ENCODE measurements around the gene HYI. TPM values are rescaled to one million over a fixed set of nuclear protein-coding genes. Genes with fewer than 3 reads are reported as not detected.

HYI gene
- total RNA-seq, 1 donor from 2014 or later, result 56.4 TPM

DNA sequence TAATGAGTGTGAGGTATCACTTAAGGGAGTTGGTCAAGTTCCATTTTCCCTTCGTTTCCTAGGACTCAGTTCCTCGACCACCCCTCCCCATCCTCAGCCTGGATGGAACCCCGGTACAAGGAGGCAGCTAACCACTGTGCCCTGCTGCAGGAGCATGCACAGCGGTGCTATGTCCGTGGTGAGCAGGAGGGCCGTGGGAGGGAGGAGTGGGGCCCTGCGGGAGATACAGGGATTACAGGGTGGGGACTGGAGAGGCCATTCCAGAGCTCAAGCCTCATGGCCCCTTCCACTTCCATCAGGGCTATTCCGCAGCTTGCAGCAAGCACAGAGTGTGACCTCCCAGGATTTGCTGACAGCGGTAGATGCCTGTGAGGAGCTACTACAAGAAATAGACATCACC, 25.8 kb downstream of the HYI start:
- intact Hi-C loops (cut with DNase I), result no loop called here
- Histone ChIP-seq H3K4me3 (no peak overlapping the region), H3K4me1 (no peaks in the 10 kb centered on the region), H3K9me3 (no peaks in the 10 kb centered on the region), H3K36me3 (peaks cover 95 to 99% of the 10 kb centered on the region in 2 donors), H3K27me3 (no peaks in the 10 kb centered on the region), H3K27ac (no peak overlapping the region)
- no peak for DNase-seq (ENCODE audit: low spot score in 2 of 2)
- no peak for TF ChIP-seq CTCF (IDR thresholded peaks at IDR 0.05)

- intact Hi-C loops (cut with DNase I), result no loop called here
- Histone ChIP-seq H3K27ac (no peak overlapping the region), H3K36me3 (peaks cover 95 to 99% of the 10 kb centered on the region in 2 donors), H3K4me1 (no peaks in the 10 kb centered on the region), H3K4me3 (no peak overlapping the region), H3K9me3 (no peaks in the 10 kb centered on the region), H3K27me3 (no peaks in the 10 kb centered on the region)
- DNase-seq (ENCODE audit: low spot score in 2 of 2), result no peak
- TF ChIP-seq CTCF (IDR thresholded peaks at IDR 0.05), result no peak
Measured at GRCh38 chr1:43427524-43427923, 26.2 kb downstream of the HYI start.

GRCh38 chr1:43426221-43426620, 27.5 kb downstream of the HYI start:
- H3K36me3 ChIP-seq, result peaks cover 95 to 99% of the 10 kb centered on the region in 2 donors
- no peak for TF ChIP-seq CTCF (IDR thresholded peaks at IDR 0.05)
- H3K9me3 ChIP-seq, result no peaks in the 10 kb centered on the region
- H3K27ac ChIP-seq, result no peak overlapping the region
- no peaks in the 10 kb centered on the region for H3K27me3 ChIP-seq
- no peak for DNase-seq (ENCODE audit: low spot score in 2 of 2)
- H3K4me3 ChIP-seq, result no peak overlapping the region
- H3K4me1 ChIP-seq, result no peaks in the 10 kb centered on the region
- intact Hi-C loops (cut with DNase I), result no loop called here

DNA sequence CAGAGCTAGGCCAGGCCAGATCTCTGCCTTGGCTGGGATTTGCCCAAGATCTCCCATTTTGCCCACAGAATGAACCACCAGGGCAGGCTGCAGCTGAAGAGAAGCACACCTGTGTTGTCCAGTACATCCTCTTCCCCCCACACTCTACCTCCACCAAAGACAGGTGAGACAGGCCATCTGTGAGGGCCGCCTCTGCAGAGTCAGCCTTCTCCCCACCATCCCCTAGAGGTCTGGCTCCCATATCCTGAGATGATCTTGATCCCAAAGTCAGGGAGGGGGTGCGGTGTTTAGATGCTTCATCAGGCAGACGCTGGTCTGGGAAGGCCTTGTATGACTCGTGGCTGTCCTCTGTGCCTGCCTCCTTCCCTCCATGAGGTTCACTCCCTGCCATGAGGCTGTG, 28.7 kb downstream of the HYI start:
- Histone ChIP-seq H3K9me3 (no peaks in the 10 kb centered on the region), H3K27me3 (no peaks in the 10 kb centered on the region), H3K4me1 (no peaks in the 10 kb centered on the region), H3K36me3 (peaks cover 96 to 99% of the 10 kb centered on the region in 2 donors), H3K4me3 (no peak overlapping the region), H3K27ac (no peak overlapping the region)
- DNase-seq (ENCODE audit: low spot score in 2 of 2), result no peak
- no peak for TF ChIP-seq CTCF (IDR thresholded peaks at IDR 0.05)
- intact Hi-C loops (cut with DNase I), result no loop called here

DNA sequence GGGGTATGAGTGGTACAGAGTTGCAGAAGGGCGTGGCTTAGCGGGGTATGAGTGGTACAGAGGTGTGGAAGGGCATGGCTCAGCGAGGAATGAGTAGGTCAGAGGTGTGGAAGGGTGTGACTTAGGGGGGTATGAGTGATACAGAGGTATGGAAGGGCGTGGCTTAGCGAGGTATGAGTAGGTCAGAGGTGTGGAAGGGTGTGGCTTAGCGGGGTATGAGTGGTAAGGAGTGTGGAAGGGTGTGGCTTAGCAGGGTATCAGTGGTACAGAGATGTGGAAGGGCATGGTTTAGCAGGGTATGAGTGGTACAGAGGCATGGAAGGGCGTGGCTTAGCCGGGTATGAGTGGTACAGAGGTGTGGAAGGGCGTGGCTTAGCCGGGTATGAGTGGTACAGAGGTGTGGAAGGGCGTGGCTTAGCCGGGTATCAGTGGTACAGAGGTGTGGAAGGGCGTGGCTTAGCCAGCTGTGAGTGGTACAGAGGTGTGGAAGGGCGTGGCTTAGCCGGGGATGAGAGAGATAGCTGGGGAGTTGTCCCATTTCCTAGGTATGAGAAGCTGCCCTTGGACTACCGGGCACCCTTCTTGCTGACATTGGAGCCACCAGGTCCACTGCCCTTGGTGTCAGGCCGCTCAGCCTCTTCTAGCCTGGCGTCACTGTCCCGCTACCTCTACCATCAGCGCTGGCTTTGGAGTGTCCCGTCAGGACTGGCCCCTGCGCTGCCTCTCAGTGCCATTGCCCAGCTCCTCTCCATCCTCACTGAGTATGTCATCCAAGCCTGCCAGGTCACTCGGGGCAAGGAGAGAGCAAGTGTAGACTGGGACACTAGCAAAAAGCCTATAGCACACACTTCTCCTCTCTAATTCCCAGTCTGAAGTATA, 29.8 kb downstream of the HYI start:
- H3K4me1 ChIP-seq, result no peaks in the 10 kb centered on the region
- H3K27me3 ChIP-seq, result no peaks in the 10 kb centered on the region
- H3K4me3 ChIP-seq, result no peak overlapping the region
- TF ChIP-seq CTCF (IDR thresholded peaks at IDR 0.05), result no peak
- no peak for DNase-seq (ENCODE audit: low spot score in 2 of 2)
- H3K9me3 ChIP-seq, result no peaks in the 10 kb centered on the region
- intact Hi-C loops (cut with DNase I), result no loop called here
- H3K36me3 ChIP-seq, result peaks cover 97 to 99% of the 10 kb centered on the region in 2 donors
- H3K27ac ChIP-seq, result no peak overlapping the region
